IMR-90 (cell line): ENCODE data around the gene COG7. TPM values are rescaled to one million over a fixed set of nuclear protein-coding genes. Genes with fewer than 3 reads are reported as not detected.

ENCODE experiments used
- ATAC-seq: fragments of 200-7000 bp; cut with Tn5 transposase; 2 replicates; pipeline ENCODE4 v1.9.1; 2020; ENCODE audit warnings: low read depth, mild to moderate bottlenecking, moderate library complexity
- BruUV-seq: library from RNA; stranded (reverse); fragments of 400-500 nt; replicated peaks from 2 replicates; lab custom pipeline; 2021; lab: Mats Ljungman, UMichigan
- CTCF ChIA-PET: fragments of 300-600 bp; formaldehyde crosslinking; extraction: SDS; loops from one replicate; lab custom pipeline; 2021; ENCODE audit warnings: antibody characterized with exemption; lab: Yijun Ruan, JAX
- POLR2A ChIA-PET: fragments of 300-600 bp; sonication (Branson Sonifier 250); formaldehyde crosslinking; loops from one replicate; lab custom pipeline; 2022; ENCODE audit warnings: antibody characterized with exemption; ENCODE audit not compliant: unreplicated experiment; lab: Charles Lee
- DNase-seq: peaks from one replicate; pipeline ENCODE4 v3.0.0; 2013
- H2AFZ ChIP-seq: replicated peaks from 2 replicates; pipeline ENCODE3; 2013; ENCODE audit warnings: low read length, mild to moderate bottlenecking; ENCODE audit not compliant: poor library complexity
- H2AK5ac ChIP-seq: 2 replicates; pipeline ENCODE4 v1.6.1; 2013; ENCODE audit warnings: low read depth, low read length, inconsistent platforms
- H2AK9ac ChIP-seq: replicated peaks from 2 replicates; pipeline ENCODE3; 2013; ENCODE audit warnings: mild to moderate bottlenecking, low read depth, low read length, moderate library complexity; ENCODE audit not compliant: poor library complexity
- H2BK120ac ChIP-seq: 2 replicates; pipeline ENCODE4 v1.6.1; 2013; ENCODE audit warnings: low read depth, low read length, inconsistent platforms
- H2BK15ac ChIP-seq: 3 replicates; pipeline ENCODE4 v1.6.1; 2013; ENCODE audit warnings: low read depth, low read length, inconsistent platforms
- H2BK20ac ChIP-seq: 2 replicates; pipeline ENCODE4 v1.6.1; 2013; ENCODE audit warnings: low read depth, mild to moderate bottlenecking, inconsistent platforms, low read length, moderate library complexity
- H2BK5ac ChIP-seq: 2 replicates; pipeline ENCODE4 v1.6.1; 2013; ENCODE audit warnings: mild to moderate bottlenecking, low read depth, low read length, inconsistent platforms; ENCODE audit not compliant: poor library complexity, severe bottlenecking
- H3K14ac ChIP-seq: replicated peaks from 2 replicates; pipeline ENCODE4 v1.6.1; 2013; ENCODE audit warnings: low read depth, low read length, inconsistent platforms
- H3K18ac ChIP-seq: 2 replicates; pipeline ENCODE4 v1.6.1; 2013; ENCODE audit warnings: low read depth, low read length, control low read depth
- H3K23ac ChIP-seq: 2 replicates; pipeline ENCODE4 v1.6.1; 2013; ENCODE audit warnings: low read depth, low read length, inconsistent platforms
- H3K27ac ChIP-seq: 2 replicates; pipeline ENCODE4 v1.5.1; 2013; ENCODE audit warnings: mild to moderate bottlenecking, control low read depth, low read length; ENCODE audit not compliant: insufficient read depth
- H3K27me3 ChIP-seq: 2 replicates; pipeline ENCODE4 v1.6.1; 2013; ENCODE audit warnings: low read length; ENCODE audit not compliant: control insufficient read depth, insufficient read depth
- H3K36me3 ChIP-seq: 2 replicates; pipeline ENCODE4 v1.6.1; 2013; ENCODE audit warnings: low read length, mixed read lengths; ENCODE audit not compliant: control insufficient read depth, insufficient read depth
- H3K4ac ChIP-seq: 2 replicates; pipeline ENCODE4 v1.6.1; 2013; ENCODE audit warnings: low read depth, low read length, inconsistent platforms
- H3K4me1 ChIP-seq: 2 replicates; pipeline ENCODE4 v1.6.1; 2013; ENCODE audit warnings: low read length, mixed read lengths; ENCODE audit not compliant: control insufficient read depth, insufficient read depth
- H3K4me2 ChIP-seq: 2 replicates; pipeline ENCODE4 v1.6.1; 2013; ENCODE audit warnings: low read depth, mild to moderate bottlenecking, control low read depth, low read length, moderate library complexity
- H3K4me3 ChIP-seq: 2 replicates; pipeline ENCODE4 v1.5.1; 2013; ENCODE audit warnings: low read depth, mild to moderate bottlenecking, control low read depth, low read length, moderate library complexity; ENCODE audit not compliant: insufficient read depth
- H3K56ac ChIP-seq: 2 replicates; pipeline ENCODE4 v1.6.1; 2013; ENCODE audit warnings: low read length, inconsistent platforms; ENCODE audit not compliant: insufficient read depth; ENCODE audit errors: extremely low read depth
- H3K79me1 ChIP-seq, 2 experiments: 2 replicates each; pipeline ENCODE4 v1.6.1; 2013; ENCODE audit warnings: low read length in 2 of 2, inconsistent platforms in 1 of 2, low read depth in 1 of 2
- H3K9ac ChIP-seq: 2 replicates; pipeline ENCODE4 v1.6.1; 2013; ENCODE audit warnings: low read depth, low read length, control low read depth
- H3K9me1 ChIP-seq: 2 replicates; pipeline ENCODE4 v1.6.1; 2013; ENCODE audit warnings: low read length, inconsistent platforms; ENCODE audit not compliant: insufficient read depth
- H3K9me3 ChIP-seq: 2 replicates; pipeline ENCODE4 v1.6.1; 2013; ENCODE audit warnings: low read length; ENCODE audit not compliant: control insufficient read depth, insufficient read depth
- H4K20me1 ChIP-seq: 2 replicates; pipeline ENCODE4 v1.6.1; 2013; ENCODE audit warnings: low read length, inconsistent platforms; ENCODE audit not compliant: insufficient read depth
- H4K5ac ChIP-seq: 2 replicates; pipeline ENCODE4 v1.6.1; 2013; ENCODE audit warnings: mild to moderate bottlenecking, low read depth, low read length, control low read depth
- H4K8ac ChIP-seq, 2 experiments: 2 replicates each; pipeline ENCODE4 v1.6.1; 2013; ENCODE audit warnings: low read depth in 2 of 2, low read length in 2 of 2, control low read depth in 1 of 2, inconsistent platforms in 1 of 2
- H4K91ac ChIP-seq: 2 replicates; pipeline ENCODE4 v1.6.1; 2013; ENCODE audit warnings: low read depth, low read length, inconsistent platforms; ENCODE audit not compliant: insufficient read depth
- BHLHE40 ChIP-seq: fragments of 150-350 bp; IDR thresholded peaks from 2 replicates; pipeline ENCODE4 v1.6.1; 2016; ENCODE audit warnings: mild to moderate bottlenecking, low read depth, low read length
- CEBPB ChIP-seq: IDR thresholded peaks from 2 replicates; pipeline ENCODE4 v1.6.1; 2012; ENCODE audit warnings: low read depth, low read length, improper control_type of control experiment
- CHD1 ChIP-seq: IDR thresholded peaks from 2 replicates; pipeline ENCODE4 v1.6.1; 2012; ENCODE audit warnings: low read depth, low read length, improper control_type of control experiment
- ELK1 ChIP-seq: fragments of 150-350 bp; IDR thresholded peaks from 2 replicates; pipeline ENCODE4 v1.6.1; 2016; ENCODE audit warnings: low read depth, mild to moderate bottlenecking, low read length, moderate library complexity, borderline replicate concordance
- FOS ChIP-seq: fragments of 150-350 bp; IDR thresholded peaks from 2 replicates; pipeline ENCODE4 v1.6.1; 2016; ENCODE audit warnings: low read depth, low read length
- MAFK ChIP-seq: IDR thresholded peaks from 2 replicates; pipeline ENCODE4 v1.6.1; 2012; ENCODE audit warnings: low read depth, low read length, improper control_type of control experiment
- MAZ ChIP-seq: IDR thresholded peaks from 2 replicates; pipeline ENCODE4 v1.6.1; 2012; ENCODE audit warnings: low read depth, mild to moderate bottlenecking, low read length, improper control_type of control experiment, moderate library complexity, borderline replicate concordance
- MXI1 ChIP-seq: IDR thresholded peaks from 2 replicates; pipeline ENCODE4 v1.6.1; 2012; ENCODE audit warnings: low read depth, mild to moderate bottlenecking, low read length, moderate library complexity, borderline replicate concordance
- NFE2L2 ChIP-seq: fragments of 150-350 bp; IDR thresholded peaks from 2 replicates; pipeline ENCODE4 v1.6.1; 2016; ENCODE audit warnings: low read depth, mild to moderate bottlenecking, low read length
- POLR2A ChIP-seq: IDR thresholded peaks from 2 replicates; pipeline ENCODE4 v1.6.1; 2012; ENCODE audit warnings: mild to moderate bottlenecking, low read depth, low read length
- RAD21 ChIP-seq: IDR thresholded peaks from 2 replicates; pipeline ENCODE4 v1.6.1; 2012; ENCODE audit warnings: low read length, improper control_type of control experiment
- RCOR1 ChIP-seq: IDR thresholded peaks from 2 replicates; pipeline ENCODE4 v1.6.1; 2012; ENCODE audit warnings: mild to moderate bottlenecking, low read length, improper control_type of control experiment; ENCODE audit not compliant: insufficient replicate concordance
- RFX5 ChIP-seq: IDR thresholded peaks from 2 replicates; pipeline ENCODE4 v1.8.0; 2012; ENCODE audit warnings: low read depth, mild to moderate bottlenecking, low read length, moderate library complexity
- WGBS, 2 experiments: methylation state at CpG; one replicate each; pipeline versions ENCODE4 v1.1.5 to v1.1.7; 2013; ENCODE audit warnings: missing lambda C conversion rate in 2 of 2; ENCODE audit not compliant: insufficient read length in 1 of 2; ENCODE audit errors: extremely low coverage in 2 of 2; 5-methylcytosine and 5-hydroxymethylcytosine counted together
- dilution Hi-C: fragments of 300-500 bp; cut with HindIII; formaldehyde crosslinking; loops from one replicate; pipeline ENCODE4 v1.14.3; 2018; ENCODE audit warnings: low sequenced_read_pairs; ENCODE audit not compliant: unreplicated experiment
- in situ Hi-C: fragments of 300-500 bp; cut with MboI; formaldehyde crosslinking; loops from 3 replicates; pipeline ENCODE4 v1.14.3; 2019; ENCODE audit warnings: low sequenced_read_pairs, inconsistent platforms, mixed read lengths
- intact Hi-C: fragments of 100-400 bp; cut with micrococcal nuclease; formaldehyde crosslinking; loops from 2 replicates; pipeline ENCODE4 v1.10.0; 2022
- polyA plus RNA-seq, 3 experiments: library from polyadenylated mRNA; depleted of rRNA; stranded (reverse); fragments of >200 nt; gene quantifications; 2 replicates each; pipeline ENCODE4 v1.2.3, GENCODE V29; 2012; ENCODE audit warnings: low replicate concordance in 1 of 3
- total RNA-seq: library from RNA; depleted of rRNA; stranded (reverse); fragments of >200 nt; gene quantifications from 2 replicates; pipeline ENCODE4 v1.2.3, GENCODE V29; 2012
- TF ChIP-seq, protein P1 (sequence below): fragments of 150-350 bp; IDR thresholded peaks from 2 replicates; pipeline ENCODE4 v1.6.1; 2017; ENCODE audit warnings: mild to moderate bottlenecking, antibody characterized with exemption, low read length, low read depth
- TF ChIP-seq, protein P2 (sequence below): conservative IDR thresholded peaks from 2 replicates; pipeline ENCODE4 v1.5.1; 2012; ENCODE audit warnings: mild to moderate bottlenecking, low read depth, low read length, improper control_type of control experiment

The COG7 gene
- total and polyA plus RNA-seq, 2 of the 4 experiments (the other 2 are of a cell fraction), result 28.5 to 43.7 TPM

- Histone ChIP-seq H2BK15ac (no peak overlapping the region), H3K36me3 (peaks cover 39% of the 10 kb centered on the region), H4K20me1 (peaks cover 14% of the 10 kb centered on the region), H3K4me3 (no peak overlapping the region), H4K91ac (no peak overlapping the region), H3K27ac (no peak overlapping the region), H3K9me1 (peaks cover 3% of the 10 kb centered on the region; the same call in 1 of the 2 replicates), H3K18ac (no peak overlapping the region), H2AFZ (no peak overlapping the region), H3K56ac (no peak overlapping the region), H3K4me1 (peaks cover 5% of the 10 kb centered on the region; the same call in 1 of the 2 replicates), H2AK5ac (no peak overlapping the region), H3K9me3 (no peaks in the 10 kb centered on the region), H3K79me1 (peaks cover 8 to 44% of the 10 kb centered on the region in 2 experiments; a peak in 3 of 4 replicates), H3K4ac (no peak overlapping the region), H3K14ac (no peak overlapping the region), H3K9ac (no peak overlapping the region), H2BK5ac (no peak overlapping the region), H2BK20ac (no peak overlapping the region), H4K5ac (no peak overlapping the region), H3K23ac (no peak overlapping the region), H2AK9ac (no peak overlapping the region), H2BK120ac (no peak overlapping the region), H4K8ac (no peak overlapping the region), H3K27me3 (no peaks in the 10 kb centered on the region), H3K4me2 (no peak overlapping the region)
- ChIA-PET POLR2A (no interaction called here), CTCF (no interaction called here)
- TF ChIP-seq RCOR1 (no peak), FOS (no peak), CHD1 (no peak), RAD21 (no peak), CEBPB (no peak), POLR2A (no peak), MXI1 (no peak), ELK1 (no peak), BHLHE40 (no peak), MAFK (no peak), NFE2L2 (no peak), RFX5 (no peak), MAZ (no peak)
- TF ChIP-seq, protein P1, sequence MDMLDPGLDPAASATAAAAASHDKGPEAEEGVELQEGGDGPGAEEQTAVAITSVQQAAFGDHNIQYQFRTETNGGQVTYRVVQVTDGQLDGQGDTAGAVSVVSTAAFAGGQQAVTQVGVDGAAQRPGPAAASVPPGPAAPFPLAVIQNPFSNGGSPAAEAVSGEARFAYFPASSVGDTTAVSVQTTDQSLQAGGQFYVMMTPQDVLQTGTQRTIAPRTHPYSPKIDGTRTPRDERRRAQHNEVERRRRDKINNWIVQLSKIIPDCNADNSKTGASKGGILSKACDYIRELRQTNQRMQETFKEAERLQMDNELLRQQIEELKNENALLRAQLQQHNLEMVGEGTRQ, result no peak
- TF ChIP-seq, protein P2, sequence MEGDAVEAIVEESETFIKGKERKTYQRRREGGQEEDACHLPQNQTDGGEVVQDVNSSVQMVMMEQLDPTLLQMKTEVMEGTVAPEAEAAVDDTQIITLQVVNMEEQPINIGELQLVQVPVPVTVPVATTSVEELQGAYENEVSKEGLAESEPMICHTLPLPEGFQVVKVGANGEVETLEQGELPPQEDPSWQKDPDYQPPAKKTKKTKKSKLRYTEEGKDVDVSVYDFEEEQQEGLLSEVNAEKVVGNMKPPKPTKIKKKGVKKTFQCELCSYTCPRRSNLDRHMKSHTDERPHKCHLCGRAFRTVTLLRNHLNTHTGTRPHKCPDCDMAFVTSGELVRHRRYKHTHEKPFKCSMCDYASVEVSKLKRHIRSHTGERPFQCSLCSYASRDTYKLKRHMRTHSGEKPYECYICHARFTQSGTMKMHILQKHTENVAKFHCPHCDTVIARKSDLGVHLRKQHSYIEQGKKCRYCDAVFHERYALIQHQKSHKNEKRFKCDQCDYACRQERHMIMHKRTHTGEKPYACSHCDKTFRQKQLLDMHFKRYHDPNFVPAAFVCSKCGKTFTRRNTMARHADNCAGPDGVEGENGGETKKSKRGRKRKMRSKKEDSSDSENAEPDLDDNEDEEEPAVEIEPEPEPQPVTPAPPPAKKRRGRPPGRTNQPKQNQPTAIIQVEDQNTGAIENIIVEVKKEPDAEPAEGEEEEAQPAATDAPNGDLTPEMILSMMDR, result no peak
- DNase-seq (no peak), ATAC-seq (no peak)
- 80% methylated on average over 1 of the region's 11 CpGs; no CpG with 5 or more reads in 1 of the 2 experiments for WGBS, 2 experiments
- intact Hi-C loops (no loop called here), in situ Hi-C loops (no loop called here), dilution Hi-C loops (no loop called here)
- no TSS peak for BruUV-seq
Measured at GRCh38 chr16:23494188-23494587, 41.2 kb upstream of the COG7 start.
